ENCODE measurements around the gene PHLDB1. TPM values are rescaled to one million over a fixed set of nuclear protein-coding genes. Genes with fewer than 3 reads are reported as not detected.

The PHLDB1 gene
- total and polyA plus RNA-seq, 7 donors = 12.6 to 45.8 (median 27.7) TPM

DNA sequence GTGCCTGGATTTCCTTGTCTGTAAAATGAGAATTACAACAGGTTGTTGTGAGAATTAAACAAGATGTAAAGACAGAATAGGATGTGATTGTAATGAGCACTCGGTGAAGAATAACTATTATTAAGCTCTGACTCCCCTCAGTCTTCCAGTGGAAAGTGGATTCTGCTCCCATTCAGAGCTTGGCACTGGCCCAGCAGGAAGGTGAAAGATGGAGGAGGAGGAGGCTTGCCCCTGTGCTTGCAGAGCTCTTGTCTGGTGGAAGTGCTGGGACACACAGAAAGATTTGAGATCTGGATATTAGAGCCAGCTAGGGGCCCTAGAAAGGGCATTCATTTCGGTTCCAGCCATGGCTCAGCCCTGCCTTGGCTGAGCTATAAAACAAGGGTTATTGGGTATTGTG, 28.2 kb downstream of the PHLDB1 start:
- TF ChIP-seq, protein P1, sequence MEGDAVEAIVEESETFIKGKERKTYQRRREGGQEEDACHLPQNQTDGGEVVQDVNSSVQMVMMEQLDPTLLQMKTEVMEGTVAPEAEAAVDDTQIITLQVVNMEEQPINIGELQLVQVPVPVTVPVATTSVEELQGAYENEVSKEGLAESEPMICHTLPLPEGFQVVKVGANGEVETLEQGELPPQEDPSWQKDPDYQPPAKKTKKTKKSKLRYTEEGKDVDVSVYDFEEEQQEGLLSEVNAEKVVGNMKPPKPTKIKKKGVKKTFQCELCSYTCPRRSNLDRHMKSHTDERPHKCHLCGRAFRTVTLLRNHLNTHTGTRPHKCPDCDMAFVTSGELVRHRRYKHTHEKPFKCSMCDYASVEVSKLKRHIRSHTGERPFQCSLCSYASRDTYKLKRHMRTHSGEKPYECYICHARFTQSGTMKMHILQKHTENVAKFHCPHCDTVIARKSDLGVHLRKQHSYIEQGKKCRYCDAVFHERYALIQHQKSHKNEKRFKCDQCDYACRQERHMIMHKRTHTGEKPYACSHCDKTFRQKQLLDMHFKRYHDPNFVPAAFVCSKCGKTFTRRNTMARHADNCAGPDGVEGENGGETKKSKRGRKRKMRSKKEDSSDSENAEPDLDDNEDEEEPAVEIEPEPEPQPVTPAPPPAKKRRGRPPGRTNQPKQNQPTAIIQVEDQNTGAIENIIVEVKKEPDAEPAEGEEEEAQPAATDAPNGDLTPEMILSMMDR (IDR thresholded peaks at IDR 0.05) = no peak
- intact Hi-C loops (cut with DNase I) = no loop called here
- Histone ChIP-seq H3K36me3 (ENCODE audit: insufficient read depth in 1 of 2, low read depth in 1 of 2) (peaks cover 0 to 52% of the 10 kb centered on the region in 2 donors), H3K27ac (peak overlapping the region; percentile 60), H3K4me3 (no peak overlapping the region), H3K9me3 (no peaks in the 10 kb centered on the region), H3K4me1 (peaks cover 26% of the 10 kb centered on the region), H3K27me3 (ENCODE audit: insufficient read depth in 3 of 3, low read length in 2 of 3) (no peaks in the 10 kb centered on the region)
- DNase-seq (no peak), ATAC-seq (no peak)
- 60 to 79% (median 74%) methylated on average over 2 of the region's 2 CpGs for WGBS, 3 donors

DNA sequence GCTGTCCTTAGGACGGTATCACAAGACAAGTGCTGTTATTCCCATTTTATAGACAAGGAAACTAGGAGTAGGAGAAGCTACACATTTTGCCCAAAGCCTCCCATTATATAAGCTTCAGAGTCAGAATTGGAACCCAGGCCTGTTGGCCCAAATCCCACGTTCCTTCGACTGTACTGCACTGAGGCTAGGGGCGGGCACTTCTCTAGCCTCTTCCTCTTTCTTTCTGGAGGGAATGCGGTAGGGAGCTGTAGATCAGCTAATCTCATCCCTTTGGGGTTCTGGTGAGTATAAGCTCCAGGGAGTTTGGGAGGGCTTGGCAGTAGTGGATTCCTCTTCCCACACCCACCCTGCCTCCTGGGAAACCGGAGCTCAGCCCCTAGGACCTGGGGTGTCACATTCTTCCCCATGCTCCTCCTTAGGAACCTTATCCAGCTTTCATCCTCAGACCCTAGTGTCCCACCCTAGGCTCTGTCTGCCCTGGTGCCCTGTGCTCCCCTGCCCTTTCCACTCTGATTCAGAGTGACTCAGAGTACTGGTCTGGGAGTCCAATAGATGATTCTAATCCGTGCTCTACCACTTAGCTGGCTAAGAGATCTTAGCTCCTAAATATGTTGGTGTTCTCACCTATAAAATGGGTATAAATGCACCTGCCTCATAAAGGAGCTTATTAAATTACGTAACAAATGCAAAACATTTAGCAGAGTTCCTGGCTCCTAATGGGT, 29.3 kb downstream of the PHLDB1 start:
- Histone ChIP-seq H3K36me3 (ENCODE audit: insufficient read depth in 1 of 2, low read depth in 1 of 2) (peaks cover 0 to 49% of the 10 kb centered on the region in 2 donors), H3K4me3 (no peak overlapping the region), H3K27ac (no peak overlapping the region), H3K27me3 (ENCODE audit: insufficient read depth in 3 of 3, low read length in 2 of 3) (no peaks in the 10 kb centered on the region), H3K4me1 (peaks cover 28% of the 10 kb centered on the region), H3K9me3 (no peaks in the 10 kb centered on the region)
- TF ChIP-seq, protein P1 (IDR thresholded peaks at IDR 0.05) = no peak
- DNase-seq (no peak), ATAC-seq (no peak)
- intact Hi-C loops (cut with DNase I) = no loop called here
- 71 to 81% (median 76%) methylated on average over 8 of the region's 8 CpGs for WGBS, 3 donors

DNA sequence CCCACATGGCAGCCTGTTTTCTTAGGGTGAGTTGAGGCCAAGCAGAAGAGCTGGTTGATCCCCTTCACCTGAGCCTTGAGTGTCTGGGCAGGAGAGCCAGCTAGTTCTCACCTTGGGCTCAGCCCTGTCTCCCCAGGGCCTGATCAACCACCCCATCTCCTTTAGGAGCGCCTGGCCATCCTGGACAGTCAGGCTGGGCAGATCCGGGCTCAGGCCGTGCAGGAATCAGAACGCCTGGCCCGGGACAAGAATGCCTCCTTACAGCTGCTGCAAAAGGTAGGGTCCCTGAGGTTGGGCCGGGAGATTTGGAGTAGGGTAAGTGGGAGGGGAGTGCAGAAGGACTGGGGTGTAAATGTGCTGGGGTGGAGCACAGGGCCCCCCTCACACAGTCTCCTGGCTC, 31.3 kb downstream of the PHLDB1 start:
- no peak for ATAC-seq
- H3K36me3 ChIP-seq (ENCODE audit: insufficient read depth in 1 of 2, low read depth in 1 of 2) = peaks cover 0 to 43% of the 10 kb centered on the region in 2 donors
- H3K27ac ChIP-seq = no peak overlapping the region
- 88 to 92% (median 90%) methylated on average over 6 of the region's 6 CpGs for WGBS, 3 donors
- intact Hi-C loops (cut with DNase I) = no loop called here
- peaks cover 37% of the 10 kb centered on the region for H3K4me1 ChIP-seq
- H3K4me3 ChIP-seq = no peak overlapping the region
- TF ChIP-seq, protein P1 (IDR thresholded peaks at IDR 0.05) = no peak
- no peaks in the 10 kb centered on the region for H3K9me3 ChIP-seq
- H3K27me3 ChIP-seq (ENCODE audit: insufficient read depth in 3 of 3, low read length in 2 of 3) = no peaks in the 10 kb centered on the region
- no peak for DNase-seq

DNA sequence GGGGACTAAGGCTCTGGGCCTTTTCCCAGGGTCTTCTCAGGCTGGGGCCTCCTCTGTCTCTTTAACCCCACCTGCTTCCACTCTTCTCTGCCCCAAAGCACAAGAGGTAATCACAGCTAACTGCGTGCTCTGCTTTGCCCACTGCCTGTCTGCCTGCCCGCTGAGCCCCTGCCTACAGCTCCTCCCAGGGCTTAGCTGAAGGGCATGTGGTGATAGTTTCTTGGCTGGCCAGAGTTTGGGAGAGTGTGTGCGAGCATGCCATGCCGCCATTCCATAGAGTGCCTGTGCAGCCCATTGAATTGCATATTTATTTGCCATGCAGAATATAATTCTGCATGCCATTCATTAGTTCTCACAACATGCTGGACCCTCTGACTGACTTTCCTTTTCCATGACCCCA, 32.5 kb downstream of the PHLDB1 start:
- intact Hi-C loops (cut with DNase I) = loop anchor here in 1 of 2 donors (5.0 kb wide), 1 partner anchor 33 kb away; the partner anchor contains the start of gene PHLDB1

More for the DNA sequence above, 32.5 kb downstream of the PHLDB1 start:
- H3K27ac ChIP-seq = no peak overlapping the region
- TF ChIP-seq, protein P1 (IDR thresholded peaks at IDR 0.05) = no peak
- H3K9me3 ChIP-seq = no peaks in the 10 kb centered on the region
- no peak for ATAC-seq
- H3K4me3 ChIP-seq = no peak overlapping the region
- 41 to 67% (median 66%) methylated on average over 4 of the region's 4 CpGs for WGBS, 3 donors
- H3K4me1 ChIP-seq = peaks cover 35% of the 10 kb centered on the region
- DNase-seq = no peak
- H3K36me3 ChIP-seq (ENCODE audit: insufficient read depth in 1 of 2, low read depth in 1 of 2) = peaks cover 0 to 55% of the 10 kb centered on the region in 2 donors
- no peaks in the 10 kb centered on the region for H3K27me3 ChIP-seq (ENCODE audit: insufficient read depth in 3 of 3, low read length in 2 of 3)
